GM19328 (cell line): Measurements from ENCODE around the gene DNAJA4.

Experiments used
- ATAC-seq: cut with Tn5 transposase; IDR thresholded peaks from one replicate; pipeline ENCODE4 v1.9.1; 2021; ENCODE audit warnings: mild to moderate bottlenecking, moderate library complexity; ENCODE audit not compliant: unreplicated experiment

The DNAJA4 gene

GRCh38 chr15:78276064-78276943, 11.9 kb downstream of the DNAJA4 start:
- no peak for ATAC-seq

DNA sequence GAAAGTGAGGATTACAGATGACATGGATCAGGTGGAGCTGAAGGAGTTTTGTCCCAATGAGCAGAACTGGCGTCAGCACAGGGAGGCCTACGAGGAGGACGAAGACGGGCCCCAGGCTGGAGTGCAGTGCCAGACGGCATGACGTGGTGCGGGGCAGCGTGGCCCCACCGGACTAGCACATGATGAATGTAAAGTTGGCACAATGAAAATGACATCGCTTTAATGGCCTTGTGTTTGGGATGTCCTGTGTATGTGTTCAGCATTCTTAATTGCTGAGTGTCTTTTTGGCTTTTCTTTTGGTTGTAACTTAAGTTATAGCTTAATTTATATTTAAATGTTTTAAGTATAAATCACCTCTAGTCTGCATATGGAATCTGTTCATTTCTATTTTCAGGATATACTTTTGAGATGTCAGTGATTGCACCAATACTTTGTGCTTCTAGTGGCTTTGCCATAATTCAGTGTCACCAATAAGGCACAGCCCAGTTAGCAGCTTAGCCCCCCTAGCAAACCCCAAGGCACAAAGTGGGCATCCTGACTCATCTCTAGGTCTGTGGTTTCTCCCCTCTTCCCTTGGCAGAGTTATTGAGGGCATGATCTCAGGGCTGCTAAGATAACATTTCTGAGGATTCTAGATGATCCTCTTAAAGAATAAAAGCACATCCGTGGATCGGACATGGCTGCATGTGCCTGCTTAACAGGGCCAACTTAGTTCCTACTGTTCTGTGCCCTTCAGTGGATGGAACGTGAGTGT, 16.1 kb downstream of the DNAJA4 start:
- ATAC-seq, result no peak

DNA sequence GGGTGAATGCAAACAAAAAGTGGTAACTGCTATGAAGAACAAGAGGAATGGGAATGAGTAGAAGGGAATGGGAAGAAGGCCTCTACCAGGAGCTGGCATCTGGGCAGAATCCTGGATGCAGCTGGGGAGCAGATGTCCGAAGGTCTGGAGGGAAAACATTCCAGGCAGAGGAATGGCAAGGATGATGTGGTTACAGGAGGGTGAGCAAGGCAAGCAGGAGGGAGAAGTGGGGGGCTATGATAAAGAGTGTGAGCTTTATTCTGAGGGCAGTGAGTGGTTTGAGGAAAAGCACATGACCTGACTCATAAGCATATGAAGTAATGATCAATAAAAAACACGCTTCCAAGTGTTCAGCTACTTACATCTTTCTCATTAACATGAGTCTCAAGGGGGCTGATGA, 18.0 kb downstream of the DNAJA4 start:
- ATAC-seq, result no peak

DNA sequence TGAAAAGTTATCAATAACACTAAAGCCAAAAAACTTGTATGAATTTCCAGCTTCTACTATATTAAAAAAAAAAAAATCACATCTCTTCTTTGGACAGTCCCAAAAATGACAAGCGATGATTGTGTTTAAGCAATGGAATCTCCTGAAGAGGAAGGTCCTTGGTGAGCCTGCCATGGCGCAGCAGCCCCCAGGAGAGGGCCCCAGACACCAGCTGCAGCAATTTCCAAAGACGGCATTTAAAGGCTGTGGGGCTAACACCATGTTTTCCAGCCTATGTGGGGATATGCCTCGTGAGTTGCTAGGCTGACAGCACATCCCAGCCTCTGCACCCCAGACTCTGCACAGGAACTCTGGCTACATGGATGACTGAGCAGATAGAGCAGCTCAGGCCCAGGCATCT, 20.4 kb downstream of the DNAJA4 start:
- ATAC-seq, result no peak

- no peak for ATAC-seq
These were observed 25.9 kb downstream of the DNAJA4 start for GRCh38 chr15:78290222-78290621.

DNA sequence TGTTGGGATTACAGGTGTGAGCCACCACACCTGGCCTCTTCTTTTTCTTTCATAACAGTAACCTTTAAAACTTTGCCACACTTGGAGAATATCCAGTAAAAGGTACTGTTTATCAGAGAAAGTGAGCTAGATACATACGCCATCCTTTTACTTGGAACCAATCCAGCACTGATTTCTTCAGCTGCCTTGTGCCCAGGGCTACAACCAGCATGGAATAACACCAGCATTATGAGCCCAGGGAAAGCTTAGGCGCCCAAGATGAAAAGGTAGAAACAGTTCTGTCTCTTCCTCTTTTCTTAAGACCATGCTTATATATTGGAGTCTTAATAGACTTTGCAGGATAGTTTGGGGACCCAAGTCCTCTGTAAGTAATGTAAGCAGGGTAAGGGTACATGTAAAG, 26.7 kb downstream of the DNAJA4 start:
- ATAC-seq, result no peak

DNA sequence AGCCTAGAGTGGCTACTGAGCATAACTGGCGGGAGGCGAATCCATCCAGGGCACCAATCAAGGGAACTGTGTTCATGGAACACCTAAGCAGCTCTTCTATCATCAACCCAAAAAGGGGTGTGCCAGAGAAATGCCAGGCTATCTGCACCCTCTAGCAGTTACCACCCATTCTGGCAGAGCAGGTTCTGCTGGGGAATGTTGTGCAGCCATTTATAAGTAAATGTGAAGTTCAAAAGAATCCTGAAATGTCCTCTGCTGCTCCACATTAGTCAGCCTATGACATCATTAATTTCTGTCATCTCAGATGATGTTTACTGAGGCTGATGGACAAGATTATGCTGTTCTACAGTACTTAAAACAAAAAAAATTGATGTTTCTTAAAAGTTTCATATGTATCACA, 27.3 kb downstream of the DNAJA4 start:
- ATAC-seq, result no peak

GRCh38 chr15:78292219-78292618, 27.9 kb downstream of the DNAJA4 start:
- ATAC-seq, result no peak

DNA sequence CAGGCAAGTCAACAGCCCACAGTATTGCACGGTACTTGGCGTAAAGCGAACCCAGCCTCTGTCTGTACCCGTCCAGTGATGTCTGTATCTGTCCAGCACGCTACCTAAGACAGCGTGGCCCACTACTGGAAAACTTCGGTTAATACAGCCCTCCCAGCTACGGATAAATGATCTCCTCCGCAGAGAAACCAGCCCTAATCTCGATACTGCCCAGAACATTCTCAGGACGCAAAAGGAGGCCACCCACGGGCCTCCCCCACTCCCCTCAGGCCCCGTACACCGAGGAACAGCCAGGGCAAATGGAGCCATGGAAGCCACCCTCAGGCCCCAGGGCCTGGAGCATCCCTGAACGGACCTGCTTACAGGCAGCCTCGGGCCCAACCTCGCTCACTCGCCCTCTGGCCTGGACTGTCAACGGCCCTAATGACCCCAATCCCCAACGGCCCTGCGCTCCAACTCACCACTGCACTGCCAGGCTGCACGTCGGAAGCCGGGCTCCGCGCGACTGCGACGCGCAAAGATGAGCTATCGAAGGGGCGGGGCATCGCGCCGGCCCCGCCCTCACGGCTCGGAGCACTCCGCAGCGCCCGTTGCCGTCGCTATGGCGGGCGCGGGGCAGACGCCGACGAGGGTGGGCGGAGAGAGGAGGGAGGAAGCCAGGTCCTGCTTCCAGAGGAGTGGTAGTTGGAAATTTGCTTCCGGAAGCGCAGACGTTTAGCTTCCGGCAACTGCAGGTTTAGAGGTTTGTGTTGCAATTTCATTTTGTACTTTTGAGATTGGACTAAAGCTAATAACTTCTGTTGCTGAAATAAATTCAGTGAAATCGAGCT, 35.0 kb downstream of the DNAJA4 start, which contains the start of gene SKIC8:
Gene SKIC8 (minus strand): TSS at position 509 of the 830 bp plus-strand sequence. CDS start 3,923 bp downstream, outside the sequence.
- peak; percentile 84 for ATAC-seq

DNA sequence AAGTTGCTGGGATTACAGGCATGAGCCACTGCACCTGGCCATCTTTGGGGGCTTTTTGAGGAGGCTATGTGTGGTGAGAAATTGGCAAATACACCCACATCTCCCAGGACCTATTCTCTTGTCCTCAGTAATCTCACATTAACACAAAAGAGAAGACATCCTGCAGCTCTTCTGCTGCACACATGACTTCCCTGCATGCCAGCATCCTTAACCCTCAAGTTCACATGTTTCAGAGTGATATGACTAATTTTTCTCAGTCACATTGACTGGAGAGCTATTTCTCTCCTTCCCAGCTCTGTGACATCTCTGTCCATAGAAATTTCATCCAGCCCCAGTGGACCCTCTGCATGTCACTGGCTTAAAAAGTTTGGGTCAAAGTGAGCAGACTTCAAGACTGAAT, 37.0 kb downstream of the DNAJA4 start:
- no peak for ATAC-seq

GRCh38 chr15:78301828-78302227, 37.5 kb downstream of the DNAJA4 start:
- ATAC-seq, result no peak

DNA sequence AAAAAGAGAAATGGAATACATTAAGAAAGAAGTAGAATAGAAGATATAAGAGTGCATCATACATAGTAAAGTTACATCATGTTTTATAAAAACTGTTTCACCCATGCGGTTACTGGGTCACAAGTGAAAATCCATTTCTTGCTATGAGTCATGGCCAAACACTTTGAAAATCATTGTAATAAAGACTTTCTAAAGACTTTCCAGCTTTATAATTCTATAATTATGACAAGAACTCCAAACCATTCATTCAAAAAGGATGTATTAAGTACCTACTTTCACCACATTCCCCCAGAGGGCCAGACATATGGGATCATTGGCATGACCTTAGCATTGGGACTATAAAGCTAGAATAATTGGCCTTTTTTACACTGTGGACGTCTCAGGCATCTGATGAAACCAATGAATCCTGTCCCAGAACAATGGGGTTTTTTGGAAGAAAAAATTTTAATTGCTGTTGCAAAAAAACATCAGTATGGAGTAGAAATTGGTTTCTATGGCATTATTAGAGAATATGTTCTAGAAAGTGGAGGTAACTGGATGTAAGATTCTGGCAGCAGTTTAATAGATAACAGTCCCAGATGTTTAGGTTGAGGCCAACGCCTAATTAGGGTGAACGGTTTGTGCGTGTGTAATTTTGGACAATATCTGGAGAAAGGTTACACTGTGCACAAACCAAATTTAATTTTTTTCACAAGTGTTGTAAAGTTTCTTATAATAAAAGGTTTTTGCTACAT, 38.4 kb downstream of the DNAJA4 start:
- ATAC-seq, result no peak

- ATAC-seq, result no peak
These were observed 40.1 kb downstream of the DNAJA4 start for GRCh38 chr15:78304216-78305066.

GRCh38 chr15:78306176-78306774, 41.9 kb downstream of the DNAJA4 start:
- ATAC-seq, result no peak

DNA sequence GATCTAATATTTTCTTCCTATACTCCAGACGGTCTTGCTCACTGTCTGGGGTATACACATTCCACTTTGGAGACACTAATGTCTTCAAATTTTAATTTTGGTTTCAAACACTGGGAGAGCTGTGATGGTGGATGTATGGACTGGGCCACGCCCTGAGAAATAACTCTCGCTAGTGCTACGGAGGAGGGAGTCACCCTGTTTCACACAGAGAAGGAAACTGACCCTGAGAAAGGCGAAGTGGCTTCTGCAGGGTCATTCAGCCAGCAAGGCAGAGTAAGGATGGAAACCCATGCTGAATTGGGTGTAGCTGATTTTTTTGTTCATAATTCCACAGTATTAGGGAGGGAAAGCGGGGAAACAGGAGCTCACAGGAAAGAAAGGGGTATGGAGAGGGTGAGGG, 43.6 kb downstream of the DNAJA4 start:
- ATAC-seq, result no peak

DNA sequence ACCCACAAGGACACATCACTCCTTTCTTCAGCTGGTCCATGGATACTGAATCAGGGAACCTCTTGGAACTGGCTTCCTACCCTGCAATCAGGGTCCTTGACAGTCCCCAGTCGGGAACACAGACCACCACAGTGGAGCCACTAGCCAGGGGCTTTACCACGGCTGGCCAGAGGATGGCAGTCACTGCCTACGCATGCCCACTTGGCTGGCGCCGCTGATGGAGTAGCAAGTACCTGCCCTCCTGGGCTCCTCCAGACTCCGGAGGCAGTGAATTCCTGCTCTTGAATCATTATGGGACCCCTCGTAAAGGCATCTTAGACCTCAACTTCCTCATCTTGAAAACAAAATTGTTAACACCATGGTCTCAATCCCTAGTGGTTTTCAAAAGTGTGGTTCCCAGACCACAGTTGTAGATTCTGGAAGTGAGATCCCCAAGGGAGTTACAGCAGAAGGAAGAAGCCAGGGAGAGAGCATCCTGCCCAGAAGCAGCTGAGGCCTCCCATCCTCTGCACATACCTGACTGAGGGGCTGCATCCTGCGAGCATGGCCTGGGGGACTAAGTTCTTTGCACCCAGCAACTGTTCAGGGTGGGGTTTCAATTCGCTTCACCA, 44.2 kb downstream of the DNAJA4 start:
- ATAC-seq, result no peak

DNA sequence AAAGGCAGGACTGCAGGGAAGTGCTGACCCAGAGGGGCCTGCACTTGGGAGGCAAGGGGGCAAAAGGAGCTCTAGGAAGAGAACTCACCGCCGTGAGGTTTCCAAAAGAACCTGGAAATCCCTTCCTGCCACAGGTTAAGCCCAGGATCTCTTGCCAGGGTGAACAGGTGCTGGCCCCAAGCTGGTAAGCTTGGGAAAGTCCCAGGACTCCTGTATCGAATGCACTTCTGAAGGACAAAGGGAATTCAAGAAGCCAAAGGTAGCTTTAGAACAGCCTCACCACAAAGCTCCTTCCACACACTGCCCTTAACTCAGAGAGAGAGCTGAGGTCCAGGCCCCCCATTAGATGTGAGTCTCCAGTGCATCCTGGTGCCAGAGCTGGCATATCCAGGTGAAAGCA, 46.9 kb downstream of the DNAJA4 start:
- ATAC-seq, result no peak

GRCh38 chr15:78312536-78312935, 48.2 kb downstream of the DNAJA4 start:
- ATAC-seq, result no peak

DNA sequence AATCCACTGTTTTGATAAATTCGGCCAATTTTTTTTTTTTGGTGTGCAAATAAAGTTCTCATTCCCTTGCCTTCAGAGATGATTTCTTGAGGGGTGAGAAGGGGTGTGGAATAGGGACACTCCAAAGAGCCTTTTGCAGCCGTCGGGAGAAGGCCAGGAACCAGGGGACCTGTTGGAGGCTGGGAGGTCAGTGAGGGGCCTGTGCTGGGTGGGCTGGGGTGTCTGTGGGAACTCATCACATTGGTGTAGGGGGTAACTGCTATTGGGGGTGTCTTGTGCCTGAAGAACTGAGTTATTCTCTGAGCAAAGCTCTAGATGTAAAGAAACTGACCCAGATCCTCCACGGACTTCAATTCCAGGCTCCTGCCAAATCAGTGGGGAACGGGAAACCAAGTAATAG, 48.6 kb downstream of the DNAJA4 start:
- no peak for ATAC-seq
